Esophagus muscularis mucosa (tissue), 4 donors: ENCODE results near the gene PIERCE2.

Experiments
- EP300 ChIP-seq: sonication (generic); formaldehyde crosslinking; IDR thresholded peaks from one replicate; pipeline ENCODE4 v1.6.1; 2017; ENCODE audit warnings: antibody characterized with exemption
- POLR2A ChIP-seq: fragments of 450-650 bp; IDR thresholded peaks from one replicate; pipeline ENCODE4 v1.6.1; 2017; ENCODE audit warnings: antibody characterized with exemption, moderate library complexity, mild to moderate bottlenecking, low read depth
- POLR2AphosphoS5 ChIP-seq, 2 donors: sonication (generic); formaldehyde crosslinking; IDR thresholded peaks; one replicate each; pipeline ENCODE4 v1.6.1; 2017; ENCODE audit warnings: antibody characterized with exemption in 2 of 2
- TF ChIP-seq, protein P1 (sequence below), 3 experiments: fragments of 200-600 bp in 2 of 3; fragments of 450-650 bp in 1 of 3; sonication (generic) in 2 of 3; IDR thresholded peaks; one replicate each; pipeline ENCODE4 v1.5.1; 2017 to 2019; ENCODE audit warnings: antibody characterized with exemption in 3 of 3, mild to moderate bottlenecking in 2 of 3, moderate library complexity in 1 of 3

DNA sequence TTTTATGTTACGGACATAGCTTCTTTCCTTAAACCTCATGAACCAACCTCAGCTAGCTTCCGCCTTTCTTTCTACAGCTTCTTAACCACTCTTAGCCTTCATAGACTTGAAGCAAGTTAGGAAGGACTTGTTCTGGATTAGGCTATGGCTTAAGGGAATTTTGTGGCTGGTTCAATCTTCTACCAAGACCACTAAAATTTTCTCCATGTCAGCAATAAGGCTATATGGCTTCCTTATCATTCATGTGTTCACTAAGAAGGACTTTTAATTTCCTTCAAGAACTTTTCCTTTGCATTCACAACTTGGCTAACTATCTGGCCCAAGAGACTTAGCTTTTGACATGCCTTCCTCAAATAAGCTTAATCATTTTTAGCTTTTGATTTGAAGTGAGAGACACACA lies 24.6 kb upstream of the PIERCE2 start:
- TF ChIP-seq POLR2AphosphoS5 (IDR thresholded peaks at IDR 0.05): no peak
- TF ChIP-seq EP300: no peak
- TF ChIP-seq, protein P1, sequence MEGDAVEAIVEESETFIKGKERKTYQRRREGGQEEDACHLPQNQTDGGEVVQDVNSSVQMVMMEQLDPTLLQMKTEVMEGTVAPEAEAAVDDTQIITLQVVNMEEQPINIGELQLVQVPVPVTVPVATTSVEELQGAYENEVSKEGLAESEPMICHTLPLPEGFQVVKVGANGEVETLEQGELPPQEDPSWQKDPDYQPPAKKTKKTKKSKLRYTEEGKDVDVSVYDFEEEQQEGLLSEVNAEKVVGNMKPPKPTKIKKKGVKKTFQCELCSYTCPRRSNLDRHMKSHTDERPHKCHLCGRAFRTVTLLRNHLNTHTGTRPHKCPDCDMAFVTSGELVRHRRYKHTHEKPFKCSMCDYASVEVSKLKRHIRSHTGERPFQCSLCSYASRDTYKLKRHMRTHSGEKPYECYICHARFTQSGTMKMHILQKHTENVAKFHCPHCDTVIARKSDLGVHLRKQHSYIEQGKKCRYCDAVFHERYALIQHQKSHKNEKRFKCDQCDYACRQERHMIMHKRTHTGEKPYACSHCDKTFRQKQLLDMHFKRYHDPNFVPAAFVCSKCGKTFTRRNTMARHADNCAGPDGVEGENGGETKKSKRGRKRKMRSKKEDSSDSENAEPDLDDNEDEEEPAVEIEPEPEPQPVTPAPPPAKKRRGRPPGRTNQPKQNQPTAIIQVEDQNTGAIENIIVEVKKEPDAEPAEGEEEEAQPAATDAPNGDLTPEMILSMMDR (IDR thresholded peaks at IDR 0.05): no peak
- TF ChIP-seq POLR2A: no peak
